GM21619 (cell line): ENCODE measurements around the gene EMILIN1.
"Not testable (repeated sequence)": the region's sequence is repeated elsewhere in the genome, so short reads cannot be mapped to it uniquely, and the experiment has no call there.

ENCODE experiments used
- ATAC-seq: cut with Tn5 transposase; IDR thresholded peaks from one replicate; pipeline ENCODE4 v1.9.1; 2021; ENCODE audit not compliant: unreplicated experiment

Gene EMILIN1

DNA sequence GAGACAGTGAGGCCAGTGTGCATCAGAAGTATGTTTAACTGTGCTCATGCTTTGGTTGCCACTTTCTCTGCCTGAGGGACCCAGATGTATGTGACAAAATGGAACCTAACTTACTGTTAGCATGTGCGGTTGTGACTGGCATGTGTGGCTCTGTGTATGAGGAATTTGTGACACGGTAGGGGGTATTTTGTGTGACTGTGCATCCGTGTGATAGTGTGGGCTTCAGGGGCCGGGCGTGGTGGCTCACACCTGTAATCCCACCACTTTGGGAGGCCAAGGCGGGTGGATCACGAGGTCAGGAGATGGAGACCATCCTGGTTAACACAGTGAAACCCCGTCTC lies 40.9 kb downstream of the EMILIN1 start:
- not testable (repeated sequence) for ATAC-seq

GRCh38 chr2:27121906-27122305 lies 43.5 kb downstream of the EMILIN1 start:
- ATAC-seq: no peak

DNA sequence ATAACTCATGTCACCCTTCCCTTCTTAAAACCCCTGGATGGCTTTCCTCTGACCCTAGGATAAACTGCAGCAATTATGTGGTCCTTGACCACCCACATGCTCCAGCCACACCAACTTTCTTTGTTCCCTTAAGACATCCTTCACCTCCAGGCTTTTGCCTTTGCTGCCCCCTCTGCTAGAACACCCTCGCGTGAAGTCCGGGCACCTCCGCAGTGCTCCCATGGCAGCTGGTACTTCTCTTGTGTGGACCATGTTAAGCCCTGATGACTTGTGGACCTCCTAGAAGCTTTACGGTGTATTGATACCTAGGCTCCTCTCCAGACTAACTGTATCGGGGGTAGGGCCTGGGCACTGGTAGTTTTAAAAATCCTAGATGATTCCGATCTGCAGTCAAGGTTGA lies 44.4 kb downstream of the EMILIN1 start:
- no peak for ATAC-seq

DNA sequence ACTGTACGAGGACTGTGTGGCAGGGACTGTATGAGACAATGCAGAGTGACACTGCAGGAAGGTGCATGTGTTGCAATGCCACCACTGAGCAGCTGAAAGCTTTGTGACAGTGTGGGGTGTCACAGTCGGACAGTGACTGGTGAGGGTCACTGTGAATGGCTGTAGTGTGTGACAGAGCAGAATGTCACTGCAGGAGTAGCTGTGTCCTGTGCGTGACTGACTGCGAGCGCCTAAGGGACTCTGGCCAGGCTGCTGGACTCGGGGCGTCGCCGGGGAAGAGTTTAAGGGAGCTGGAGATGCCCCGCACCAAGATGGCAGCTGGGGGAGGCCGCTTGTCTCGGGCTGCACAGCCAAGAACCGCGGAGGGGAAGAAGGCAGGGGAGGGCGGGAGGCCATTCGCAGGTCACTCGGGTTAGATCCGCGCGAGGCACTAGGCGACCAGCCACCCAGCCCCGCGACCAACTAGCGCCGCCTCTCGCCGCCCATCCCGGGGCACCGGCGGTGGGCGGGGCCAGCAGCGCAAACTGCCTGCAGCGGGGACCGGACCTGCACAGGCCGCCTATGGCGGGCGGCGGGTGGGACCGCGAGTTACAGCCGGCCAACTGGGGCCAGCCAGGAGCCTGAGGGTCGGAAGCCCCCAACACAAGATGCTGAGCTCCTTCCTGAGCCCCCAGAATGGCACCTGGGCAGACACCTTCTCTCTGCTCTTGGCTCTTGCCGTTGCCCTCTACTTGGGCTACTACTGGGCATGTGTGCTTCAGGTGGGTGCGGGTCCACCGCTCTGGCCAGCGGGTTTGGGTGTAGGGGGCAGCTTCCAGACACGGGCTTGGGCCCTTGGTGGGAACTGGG lies 45.1 kb downstream of the EMILIN1 start, which contains the start of gene ABHD1:
Gene ABHD1, plus strand, starts transcription at position 514 of the 849 bp plus-strand sequence. Its CDS starts 134 bp downstream, at position 648.
- peak; percentile 48 for ATAC-seq

GRCh38 chr2:27125104-27125503 lies 46.7 kb downstream of the EMILIN1 start:
- no peak for ATAC-seq

GRCh38 chr2:27126252-27126710 lies 47.9 kb downstream of the EMILIN1 start:
- ATAC-seq: no peak

GRCh38 chr2:27127883-27128667 lies 49.7 kb downstream of the EMILIN1 start:
- no peak for ATAC-seq

DNA sequence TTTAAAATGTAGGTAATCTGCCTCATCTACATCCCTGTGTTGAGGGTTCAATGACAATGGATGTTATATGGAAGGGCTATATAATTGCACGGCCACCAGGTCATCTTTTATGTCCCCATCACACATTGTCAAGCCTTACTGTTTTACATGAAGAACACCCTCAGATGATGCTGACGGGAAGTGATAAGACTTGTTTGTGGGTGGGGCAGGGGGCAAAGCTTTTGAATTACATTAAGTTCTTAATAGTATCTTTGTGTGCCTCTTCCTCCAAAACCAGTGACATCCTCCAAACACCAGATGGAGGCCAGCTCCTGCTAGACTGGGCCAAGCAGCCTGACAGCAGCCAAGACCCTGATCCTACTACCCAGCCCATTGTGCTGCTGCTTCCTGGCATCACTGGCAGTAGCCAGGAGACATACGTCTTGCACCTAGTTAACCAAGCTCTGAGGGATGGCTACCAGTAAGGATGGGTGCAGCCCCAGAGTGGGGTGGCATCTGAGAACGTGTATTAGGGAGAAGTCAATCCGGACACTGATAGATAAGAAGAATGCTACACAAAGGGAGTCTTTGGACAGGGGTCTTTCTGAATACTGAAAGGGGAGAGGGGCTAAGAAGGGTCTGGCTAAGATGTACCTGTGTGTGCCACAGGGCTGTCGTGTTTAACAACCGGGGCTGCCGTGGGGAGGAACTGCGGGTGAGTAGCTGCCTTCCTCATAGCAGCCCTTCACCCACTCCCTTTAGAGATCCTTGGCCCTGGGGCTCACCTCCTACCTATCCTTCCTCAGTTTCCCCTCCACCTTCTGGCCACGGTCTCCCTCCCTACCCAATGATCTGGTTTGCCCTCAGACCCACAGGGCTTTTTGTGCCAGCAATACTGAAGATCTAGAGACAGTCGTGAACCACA lies 50.5 kb downstream of the EMILIN1 start:
- no peak for ATAC-seq

DNA sequence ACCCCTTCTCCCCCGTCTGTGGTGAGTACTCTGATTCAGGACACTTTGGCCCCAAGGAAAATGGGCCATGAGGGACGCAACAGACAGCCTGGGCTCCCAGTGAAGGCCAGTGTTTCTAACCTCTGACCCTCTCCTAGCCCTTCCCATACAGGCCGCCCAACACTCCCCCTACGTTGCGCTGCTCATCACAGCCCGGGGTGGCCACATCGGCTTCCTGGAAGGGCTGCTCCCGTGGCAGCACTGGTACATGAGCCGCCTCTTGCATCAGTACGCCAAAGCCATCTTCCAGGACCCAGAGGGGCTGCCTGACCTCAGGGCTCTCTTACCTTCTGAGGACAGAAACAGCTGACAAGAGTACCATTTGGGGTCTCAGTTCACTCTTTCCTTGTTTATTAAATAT lies 52.0 kb downstream of the EMILIN1 start:
- ATAC-seq: no peak

- ATAC-seq: no peak
Measured at GRCh38 chr2:27131429-27131828, 53.0 kb downstream of the EMILIN1 start.

DNA sequence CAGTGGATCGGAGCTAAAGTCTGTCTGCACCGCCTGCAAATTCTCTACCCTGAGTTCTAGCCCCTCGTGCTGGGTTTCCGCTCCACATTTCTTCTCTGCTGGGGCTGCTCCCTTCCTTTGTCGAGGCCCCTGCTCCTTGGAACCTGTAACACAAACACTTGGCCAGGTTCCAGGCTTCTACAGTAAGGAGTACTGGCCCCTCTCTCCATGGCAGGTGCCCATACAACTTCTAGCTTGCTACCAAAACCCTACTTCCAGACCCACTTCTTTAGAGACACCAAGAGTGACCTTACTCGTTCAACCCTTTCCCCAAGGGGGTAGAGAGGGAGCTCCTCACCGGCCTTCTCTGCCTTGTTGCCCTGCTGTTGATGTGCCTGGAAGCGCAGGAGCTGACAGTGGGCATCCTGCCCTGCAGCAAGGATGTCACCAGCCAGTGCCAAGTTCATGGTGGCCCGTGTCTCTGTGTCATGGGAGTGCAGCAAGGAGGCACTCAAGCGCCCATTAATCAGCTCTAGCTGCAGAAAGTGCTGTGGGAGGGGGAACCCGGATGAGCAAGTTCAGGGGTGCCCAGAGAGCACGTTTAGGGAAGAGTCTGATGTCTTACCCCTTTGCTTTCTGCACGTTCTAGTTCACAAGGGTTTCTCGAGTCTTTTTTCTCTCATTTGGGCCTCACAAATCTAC lies 54.9 kb downstream of the EMILIN1 start:
- no peak for ATAC-seq

DNA sequence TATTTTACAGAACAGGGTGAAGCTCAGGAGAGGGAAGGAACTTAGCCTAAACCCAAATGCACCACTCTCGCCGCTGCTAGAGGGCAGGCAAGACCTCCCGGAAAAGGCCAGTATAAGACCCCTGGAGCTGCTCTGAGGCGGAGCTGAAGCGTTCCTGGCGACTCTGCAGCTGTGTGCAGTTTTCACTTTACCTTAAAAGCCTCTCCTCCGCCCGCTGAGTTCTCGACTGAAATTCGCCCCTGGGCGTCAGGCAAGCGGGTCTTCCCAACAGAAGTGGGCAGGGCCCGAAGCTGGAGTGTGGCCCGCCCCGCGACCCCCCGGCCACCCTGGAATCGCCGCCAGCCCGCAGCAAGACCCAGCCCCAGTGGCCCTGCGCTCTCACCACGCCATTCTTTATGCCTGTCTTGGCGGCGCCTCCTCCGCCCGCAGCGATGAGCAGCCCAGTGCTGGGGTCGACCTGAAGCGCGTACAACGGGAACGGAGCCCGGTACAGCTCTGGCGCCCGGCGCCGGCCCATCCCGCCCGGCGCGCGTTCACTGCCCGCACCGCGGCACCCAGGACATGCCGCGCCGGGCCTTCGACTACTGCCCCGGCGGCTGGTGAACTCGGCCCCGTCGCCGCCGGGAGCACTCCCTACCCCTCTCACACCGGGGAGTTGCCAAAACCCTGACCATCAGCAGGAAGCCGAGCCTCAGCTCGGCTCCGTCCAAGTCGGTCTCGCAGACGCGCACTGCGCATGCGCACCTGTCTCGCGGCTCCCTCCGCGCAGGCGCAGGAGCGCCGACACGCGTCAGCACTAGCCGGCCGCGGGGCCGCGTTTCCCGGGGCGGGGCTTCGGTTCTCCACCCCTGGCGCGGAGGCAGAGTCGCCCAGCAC lies 55.7 kb downstream of the EMILIN1 start, which contains the start of gene PREB:
Gene PREB, minus strand, starts transcription at position 732 of the 876 bp plus-strand sequence. Its CDS starts 215 bp downstream, at position 517.
- peak; percentile 79 for ATAC-seq

- no peak for ATAC-seq
Measured at GRCh38 chr2:27134781-27135477, 56.5 kb downstream of the EMILIN1 start.

- ATAC-seq: no peak
Measured at GRCh38 chr2:27135478-27135955, 57.1 kb downstream of the EMILIN1 start.
